HepG2 (cell line): ENCODE measurements around the gene APBA1.

Experiments
- ATF7 ChIP-seq, 2 experiments: fragments of 450-650 bp in 1 of 2; sonication (generic) in 1 of 2; formaldehyde crosslinking in 1 of 2; IDR thresholded peaks; 2 replicates each; pipeline versions ENCODE4 v1.4.0 to v1.6.1; 2016 to 2020; ENCODE audit warnings: antibody characterized with exemption in 1 of 2, mild to moderate bottlenecking in 1 of 2, missing genetic modification reagents in 1 of 2
- KDM1A ChIP-seq: IDR thresholded peaks from 2 replicates; pipeline ENCODE4 v1.6.1; 2016; ENCODE audit warnings: missing compliant biosample characterization
- POLR2AphosphoS5 ChIP-seq: IDR thresholded peaks from 2 replicates; pipeline ENCODE4 v1.6.1; 2012; ENCODE audit warnings: low read depth, low read length
- SMARCE1 ChIP-seq: fragments of 450-650 bp; IDR thresholded peaks from 2 replicates; pipeline ENCODE4 v1.6.1; 2017; ENCODE audit warnings: borderline replicate concordance
- SP1 ChIP-seq, 2 experiments: fragments of 450-650 bp in 1 of 2; sonication (generic) in 1 of 2; formaldehyde crosslinking in 1 of 2; IDR thresholded peaks; 2 replicates each; pipeline versions ENCODE4 v1.4.0 to v1.6.1; 2016 to 2020; ENCODE audit warnings: missing genetic modification reagents in 1 of 2
- TAF1 ChIP-seq: sonication (generic); formaldehyde crosslinking; IDR thresholded peaks from 2 replicates; pipeline ENCODE4 v1.4.0; 2020; ENCODE audit warnings: missing genetic modification reagents
- ZBTB7A ChIP-seq: sonication (generic); formaldehyde crosslinking; IDR thresholded peaks from 2 replicates; pipeline ENCODE4 v1.8.0; 2022; ENCODE audit warnings: mild to moderate bottlenecking, missing genetic modification reagents
- ZBTB8A ChIP-seq: sonication (generic); formaldehyde crosslinking; IDR thresholded peaks from 2 replicates; pipeline ENCODE4 v1.4.0; 2020; ENCODE audit warnings: mild to moderate bottlenecking, low read depth, missing genetic modification reagents, borderline replicate concordance
- ZFX ChIP-seq: sonication (generic); formaldehyde crosslinking; IDR thresholded peaks from 2 replicates; pipeline ENCODE4 v1.4.0; 2020; ENCODE audit warnings: mild to moderate bottlenecking, low read depth, missing genetic modification reagents, moderate library complexity
- ZNF549 ChIP-seq: sonication (generic); formaldehyde crosslinking; IDR thresholded peaks from 2 replicates; pipeline ENCODE4 v1.5.0; 2020; ENCODE audit warnings: missing genetic modification reagents
- TF ChIP-seq, protein P1 (sequence below): sonication (generic); formaldehyde crosslinking; IDR thresholded peaks from 2 replicates; pipeline ENCODE4 v1.5.0; 2020; ENCODE audit warnings: mild to moderate bottlenecking, missing genetic modification reagents, moderate library complexity
- TF ChIP-seq, protein P2 (sequence below): sonication (generic); formaldehyde crosslinking; IDR thresholded peaks from 2 replicates; pipeline ENCODE4 v1.5.1; 2020; ENCODE audit warnings: mild to moderate bottlenecking, missing genetic modification reagents, moderate library complexity

- TF ChIP-seq POLR2AphosphoS5 (no peak), ZFX (CRISPR knock-in tag) (no peak), SMARCE1 (no peak), ZNF549 (no peak), ATF7 (IDR thresholded peaks at IDR 0.05) (no peak), ATF7 (CRISPR knock-in tag; IDR thresholded peaks at IDR 0.05) (no peak), ZBTB8A (CRISPR knock-in tag) (no peak), SP1 (IDR thresholded peaks at IDR 0.05) (no peak), SP1 (CRISPR knock-in tag; IDR thresholded peaks at IDR 0.05) (no peak), KDM1A (no peak), TAF1 (CRISPR knock-in tag) (no peak), ZBTB7A (no peak)
- TF ChIP-seq, protein P1, sequence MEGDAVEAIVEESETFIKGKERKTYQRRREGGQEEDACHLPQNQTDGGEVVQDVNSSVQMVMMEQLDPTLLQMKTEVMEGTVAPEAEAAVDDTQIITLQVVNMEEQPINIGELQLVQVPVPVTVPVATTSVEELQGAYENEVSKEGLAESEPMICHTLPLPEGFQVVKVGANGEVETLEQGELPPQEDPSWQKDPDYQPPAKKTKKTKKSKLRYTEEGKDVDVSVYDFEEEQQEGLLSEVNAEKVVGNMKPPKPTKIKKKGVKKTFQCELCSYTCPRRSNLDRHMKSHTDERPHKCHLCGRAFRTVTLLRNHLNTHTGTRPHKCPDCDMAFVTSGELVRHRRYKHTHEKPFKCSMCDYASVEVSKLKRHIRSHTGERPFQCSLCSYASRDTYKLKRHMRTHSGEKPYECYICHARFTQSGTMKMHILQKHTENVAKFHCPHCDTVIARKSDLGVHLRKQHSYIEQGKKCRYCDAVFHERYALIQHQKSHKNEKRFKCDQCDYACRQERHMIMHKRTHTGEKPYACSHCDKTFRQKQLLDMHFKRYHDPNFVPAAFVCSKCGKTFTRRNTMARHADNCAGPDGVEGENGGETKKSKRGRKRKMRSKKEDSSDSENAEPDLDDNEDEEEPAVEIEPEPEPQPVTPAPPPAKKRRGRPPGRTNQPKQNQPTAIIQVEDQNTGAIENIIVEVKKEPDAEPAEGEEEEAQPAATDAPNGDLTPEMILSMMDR (CRISPR knock-in tag): no peak
- TF ChIP-seq, protein P2, sequence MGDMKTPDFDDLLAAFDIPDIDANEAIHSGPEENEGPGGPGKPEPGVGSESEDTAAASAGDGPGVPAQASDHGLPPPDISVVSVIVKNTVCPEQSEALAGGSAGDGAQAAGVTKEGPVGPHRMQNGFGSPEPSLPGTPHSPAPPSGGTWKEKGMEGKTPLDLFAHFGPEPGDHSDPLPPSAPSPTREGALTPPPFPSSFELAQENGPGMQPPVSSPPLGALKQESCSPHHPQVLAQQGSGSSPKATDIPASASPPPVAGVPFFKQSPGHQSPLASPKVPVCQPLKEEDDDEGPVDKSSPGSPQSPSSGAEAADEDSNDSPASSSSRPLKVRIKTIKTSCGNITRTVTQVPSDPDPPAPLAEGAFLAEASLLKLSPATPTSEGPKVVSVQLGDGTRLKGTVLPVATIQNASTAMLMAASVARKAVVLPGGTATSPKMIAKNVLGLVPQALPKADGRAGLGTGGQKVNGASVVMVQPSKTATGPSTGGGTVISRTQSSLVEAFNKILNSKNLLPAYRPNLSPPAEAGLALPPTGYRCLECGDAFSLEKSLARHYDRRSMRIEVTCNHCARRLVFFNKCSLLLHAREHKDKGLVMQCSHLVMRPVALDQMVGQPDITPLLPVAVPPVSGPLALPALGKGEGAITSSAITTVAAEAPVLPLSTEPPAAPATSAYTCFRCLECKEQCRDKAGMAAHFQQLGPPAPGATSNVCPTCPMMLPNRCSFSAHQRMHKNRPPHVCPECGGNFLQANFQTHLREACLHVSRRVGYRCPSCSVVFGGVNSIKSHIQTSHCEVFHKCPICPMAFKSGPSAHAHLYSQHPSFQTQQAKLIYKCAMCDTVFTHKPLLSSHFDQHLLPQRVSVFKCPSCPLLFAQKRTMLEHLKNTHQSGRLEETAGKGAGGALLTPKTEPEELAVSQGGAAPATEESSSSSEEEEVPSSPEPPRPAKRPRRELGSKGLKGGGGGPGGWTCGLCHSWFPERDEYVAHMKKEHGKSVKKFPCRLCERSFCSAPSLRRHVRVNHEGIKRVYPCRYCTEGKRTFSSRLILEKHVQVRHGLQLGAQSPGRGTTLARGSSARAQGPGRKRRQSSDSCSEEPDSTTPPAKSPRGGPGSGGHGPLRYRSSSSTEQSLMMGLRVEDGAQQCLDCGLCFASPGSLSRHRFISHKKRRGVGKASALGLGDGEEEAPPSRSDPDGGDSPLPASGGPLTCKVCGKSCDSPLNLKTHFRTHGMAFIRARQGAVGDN (CRISPR knock-in tag): no peak
Measured at GRCh38 chr9:69647804-69648203, 24.4 kb downstream of the APBA1 start.
